ENCODE data around the gene PLOD1. TPM values are rescaled to one million over a fixed set of nuclear protein-coding genes. Genes with fewer than 3 reads are reported as not detected.

The PLOD1 gene
- polyA plus RNA-seq, 2 of the 4 experiments (the other 2 are of a cell fraction) = 53.8 to 83.9 TPM

DNA sequence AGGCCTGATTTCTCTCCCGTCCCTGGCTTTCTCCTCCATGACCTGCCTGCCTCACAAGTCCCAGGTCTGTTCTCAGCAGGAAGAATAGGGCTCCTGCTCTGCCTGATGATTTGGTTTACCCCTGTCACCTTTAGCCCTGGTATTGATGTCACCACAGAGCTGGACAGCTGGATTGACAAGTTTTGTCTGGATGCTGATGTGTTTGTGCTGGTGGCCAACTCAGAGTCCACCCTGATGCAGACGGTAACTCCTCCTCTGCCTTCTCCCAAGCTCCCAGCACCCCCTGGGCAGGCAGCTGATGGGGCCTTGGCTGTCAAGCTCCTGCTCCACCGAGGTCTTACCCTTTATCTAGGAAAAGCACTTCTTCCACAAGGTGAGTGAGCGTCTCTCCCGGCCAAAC is 64.1 kb downstream of the PLOD1 start:
- CTCF ChIA-PET = interaction anchor here (1.0 kb wide), 1 partner anchor 64 kb away, joined by 3 read pairs; the partner anchor contains the start of gene PLOD1
- peaks cover 8% of the 10 kb centered on the region; the same call in 1 of the 3 replicates for H3K4me1 ChIP-seq
- 83% methylated on average over 3 of the region's 5 CpGs for WGBS (ENCODE audit: missing lambda C conversion rate)
- ATAC-seq (no peak), DNase-seq (ENCODE audit: low read depth in 1 of 2, low spot score in 1 of 2) (no peak), FAIRE-seq (no peak)
- H3K4me3 ChIP-seq = no peak overlapping the region
- no peak overlapping the region for H3K4me2 ChIP-seq
- no peak for TF ChIP-seq SREBF2 (IDR thresholded peaks at IDR 0.05)
- no peak for TF ChIP-seq TP53 (CRISPR knock-in tag; IDR thresholded peaks at IDR 0.05)
- TF ChIP-seq MAZ (IDR thresholded peaks at IDR 0.05; ENCODE audit: borderline replicate concordance, low read depth, low read length) = no peak
- TF ChIP-seq, protein P1, sequence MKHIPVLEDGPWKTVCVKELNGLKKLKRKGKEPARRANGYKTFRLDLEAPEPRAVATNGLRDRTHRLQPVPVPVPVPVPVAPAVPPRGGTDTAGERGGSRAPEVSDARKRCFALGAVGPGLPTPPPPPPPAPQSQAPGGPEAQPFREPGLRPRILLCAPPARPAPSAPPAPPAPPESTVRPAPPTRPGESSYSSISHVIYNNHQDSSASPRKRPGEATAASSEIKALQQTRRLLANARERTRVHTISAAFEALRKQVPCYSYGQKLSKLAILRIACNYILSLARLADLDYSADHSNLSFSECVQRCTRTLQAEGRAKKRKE (CRISPR knock-in tag; IDR thresholded peaks at IDR 0.05; ENCODE audit: low read depth) = no peak
- TF ChIP-seq KDM1A (IDR thresholded peaks at IDR 0.05; ENCODE audit: low read depth) = no peak
- no peak for TF ChIP-seq BHLHE40 (IDR thresholded peaks at IDR 0.05; ENCODE audit: low read depth, low read length)
- TF ChIP-seq CHD4 (IDR thresholded peaks at IDR 0.05; ENCODE audit: borderline replicate concordance) = no peak
- TF ChIP-seq, protein P2, sequence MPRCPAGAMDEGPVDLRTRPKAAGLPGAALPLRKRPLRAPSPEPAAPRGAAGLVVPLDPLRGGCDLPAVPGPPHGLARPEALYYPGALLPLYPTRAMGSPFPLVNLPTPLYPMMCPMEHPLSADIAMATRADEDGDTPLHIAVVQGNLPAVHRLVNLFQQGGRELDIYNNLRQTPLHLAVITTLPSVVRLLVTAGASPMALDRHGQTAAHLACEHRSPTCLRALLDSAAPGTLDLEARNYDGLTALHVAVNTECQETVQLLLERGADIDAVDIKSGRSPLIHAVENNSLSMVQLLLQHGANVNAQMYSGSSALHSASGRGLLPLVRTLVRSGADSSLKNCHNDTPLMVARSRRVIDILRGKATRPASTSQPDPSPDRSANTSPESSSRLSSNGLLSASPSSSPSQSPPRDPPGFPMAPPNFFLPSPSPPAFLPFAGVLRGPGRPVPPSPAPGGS (IDR thresholded peaks at IDR 0.05) = no peak
- TF ChIP-seq ZSCAN20 (CRISPR knock-in tag; IDR thresholded peaks at IDR 0.05) = no peak
- TF ChIP-seq PHF8 (IDR thresholded peaks at IDR 0.05; ENCODE audit: borderline replicate concordance, low read depth) = no peak
- TF ChIP-seq, protein P3, sequence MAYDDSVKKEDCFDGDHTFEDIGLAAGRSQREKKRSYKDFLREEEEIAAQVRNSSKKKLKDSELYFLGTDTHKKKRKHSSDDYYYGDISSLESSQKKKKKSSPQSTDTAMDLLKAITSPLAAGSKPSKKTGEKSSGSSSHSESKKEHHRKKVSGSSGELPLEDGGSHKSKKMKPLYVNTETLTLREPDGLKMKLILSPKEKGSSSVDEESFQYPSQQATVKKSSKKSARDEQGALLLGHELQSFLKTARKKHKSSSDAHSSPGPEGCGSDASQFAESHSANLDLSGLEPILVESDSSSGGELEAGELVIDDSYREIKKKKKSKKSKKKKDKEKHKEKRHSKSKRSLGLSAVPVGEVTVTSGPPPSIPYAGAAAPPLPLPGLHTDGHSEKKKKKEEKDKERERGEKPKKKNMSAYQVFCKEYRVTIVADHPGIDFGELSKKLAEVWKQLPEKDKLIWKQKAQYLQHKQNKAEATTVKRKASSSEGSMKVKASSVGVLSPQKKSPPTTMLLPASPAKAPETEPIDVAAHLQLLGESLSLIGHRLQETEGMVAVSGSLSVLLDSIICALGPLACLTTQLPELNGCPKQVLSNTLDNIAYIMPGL (CRISPR knock-in tag; IDR thresholded peaks at IDR 0.05; ENCODE audit: borderline replicate concordance) = no peak
- TF ChIP-seq SMC3 (IDR thresholded peaks at IDR 0.05) = no peak
- TF ChIP-seq FOXS1 (CRISPR knock-in tag; IDR thresholded peaks at IDR 0.05) = no peak
- TF ChIP-seq MAFK (IDR thresholded peaks at IDR 0.05; ENCODE audit: partially characterized antibody) = no peak
- TF ChIP-seq CEBPB (IDR thresholded peaks at IDR 0.05) = no peak
- no peak for TF ChIP-seq CBX8 (IDR thresholded peaks at IDR 0.05)
- TF ChIP-seq CBX2 (IDR thresholded peaks at IDR 0.05; ENCODE audit: borderline replicate concordance, low read depth) = no peak
- H3K9me3 ChIP-seq = no peaks in the 10 kb centered on the region
- no peak overlapping the region for H3K27ac ChIP-seq
- POLR2A ChIA-PET = no interaction called here

DNA sequence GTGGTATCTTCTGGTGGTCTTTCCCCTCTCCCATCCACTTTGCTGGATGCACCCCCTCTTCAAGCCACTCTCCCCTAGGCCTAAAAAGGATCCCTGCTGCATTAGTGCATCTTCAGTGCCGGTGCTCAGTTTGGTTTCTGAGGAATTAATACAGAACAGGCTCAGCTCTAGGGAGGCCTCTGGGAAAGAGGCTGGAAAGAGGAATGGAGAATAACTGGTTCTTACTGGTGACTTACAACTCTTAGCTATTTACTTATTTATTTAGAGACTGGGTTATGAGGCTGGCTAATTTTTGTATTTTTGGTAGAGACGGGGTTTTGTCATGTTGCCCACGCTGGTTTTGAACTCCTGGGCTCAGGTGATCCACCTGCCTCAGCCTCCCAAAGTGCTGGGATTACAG is 64.7 kb downstream of the PLOD1 start:
- Histone ChIP-seq H3K27ac (no peak overlapping the region), H3K4me2 (no peak overlapping the region), H3K4me3 (no peak overlapping the region), H3K4me1 (peaks cover 8% of the 10 kb centered on the region; the same call in 1 of the 3 replicates), H3K9me3 (no peaks in the 10 kb centered on the region)
- FAIRE-seq = no peak
- ATAC-seq = no peak
- WGBS (ENCODE audit: missing lambda C conversion rate) = 63% methylated on average over 3 of the region's 3 CpGs
- TF ChIP-seq NPAS2 (CRISPR knock-in tag; IDR thresholded peaks at IDR 0.05; ENCODE audit: borderline replicate concordance) (no peak), FOSB (CRISPR knock-in tag; IDR thresholded peaks at IDR 0.05) (no peak), CBX8 (IDR thresholded peaks at IDR 0.05) (no peak), HOXB5 (CRISPR knock-in tag; IDR thresholded peaks at IDR 0.05) (no peak), KDM5A (IDR thresholded peaks at IDR 0.05) (no peak), FOXS1 (CRISPR knock-in tag; IDR thresholded peaks at IDR 0.05) (no peak)
- TF ChIP-seq, protein P4, sequence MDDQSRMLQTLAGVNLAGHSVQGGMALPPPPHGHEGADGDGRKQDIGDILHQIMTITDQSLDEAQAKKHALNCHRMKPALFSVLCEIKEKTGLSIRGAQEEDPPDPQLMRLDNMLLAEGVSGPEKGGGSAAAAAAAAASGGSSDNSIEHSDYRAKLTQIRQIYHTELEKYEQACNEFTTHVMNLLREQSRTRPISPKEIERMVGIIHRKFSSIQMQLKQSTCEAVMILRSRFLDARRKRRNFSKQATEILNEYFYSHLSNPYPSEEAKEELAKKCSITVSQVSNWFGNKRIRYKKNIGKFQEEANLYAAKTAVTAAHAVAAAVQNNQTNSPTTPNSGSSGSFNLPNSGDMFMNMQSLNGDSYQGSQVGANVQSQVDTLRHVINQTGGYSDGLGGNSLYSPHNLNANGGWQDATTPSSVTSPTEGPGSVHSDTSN (IDR thresholded peaks at IDR 0.05) = no peak
- ChIA-PET CTCF (interaction anchor here (1.0 kb wide), 1 partner anchor 65 kb away, joined by 3 read pairs; the partner anchor contains the start of gene PLOD1), POLR2A (no interaction called here)
- no peak for DNase-seq (ENCODE audit: low read depth in 1 of 2, low spot score in 1 of 2)

Data from A549 (cell line).